HG03103 (cell line): Measurements from ENCODE around the gene BICD1.

Source experiments
- ATAC-seq: cut with Tn5 transposase; IDR thresholded peaks from one replicate; pipeline ENCODE4 v1.9.1; 2021; ENCODE audit warnings: low read depth; ENCODE audit not compliant: unreplicated experiment

Gene BICD1

GRCh38 chr12:32233568-32233967 lies 126.9 kb downstream of the BICD1 start:
- no peak for ATAC-seq

- no peak for ATAC-seq
These were observed 128.6 kb downstream of the BICD1 start for GRCh38 chr12:32235251-32235650.

GRCh38 chr12:32240162-32240561 lies 133.5 kb downstream of the BICD1 start:
- ATAC-seq, result no peak

GRCh38 chr12:32240831-32241230 lies 134.2 kb downstream of the BICD1 start:
- ATAC-seq, result no peak

GRCh38 chr12:32242641-32243040 lies 136.0 kb downstream of the BICD1 start:
- no peak for ATAC-seq

- ATAC-seq, result no peak
These were observed 141.9 kb downstream of the BICD1 start for GRCh38 chr12:32248441-32249140.

- ATAC-seq, result no peak
These were observed 143.1 kb downstream of the BICD1 start for GRCh38 chr12:32249777-32250176.

- no peak for ATAC-seq
These were observed 145.8 kb downstream of the BICD1 start for GRCh38 chr12:32252199-32253073.

- no peak for ATAC-seq
These were observed 146.6 kb downstream of the BICD1 start for GRCh38 chr12:32253154-32253790.

GRCh38 chr12:32254260-32254956 lies 147.8 kb downstream of the BICD1 start:
- ATAC-seq, result no peak

GRCh38 chr12:32255588-32255987 lies 148.9 kb downstream of the BICD1 start:
- no peak for ATAC-seq

GRCh38 chr12:32257695-32258496 lies 151.2 kb downstream of the BICD1 start:
- no peak for ATAC-seq

- ATAC-seq, result no peak
These were observed 154.0 kb downstream of the BICD1 start for GRCh38 chr12:32260696-32261095.

GRCh38 chr12:32261638-32262037 lies 155.0 kb downstream of the BICD1 start:
- no peak for ATAC-seq

GRCh38 chr12:32264961-32265360 lies 158.3 kb downstream of the BICD1 start:
- ATAC-seq, result peak; percentile 52

- no peak for ATAC-seq
These were observed 158.8 kb downstream of the BICD1 start for GRCh38 chr12:32265456-32265855.

- ATAC-seq, result peak; percentile 60
These were observed 159.3 kb downstream of the BICD1 start for GRCh38 chr12:32265951-32266350.

- ATAC-seq, result no peak
These were observed 160.1 kb downstream of the BICD1 start for GRCh38 chr12:32266756-32267155.

- ATAC-seq, result no peak
These were observed 164.4 kb downstream of the BICD1 start for GRCh38 chr12:32270818-32271710.
